Endodermal cell (in vitro differentiated cells): ENCODE data around the gene STOX2. TPM values are rescaled to one million over a fixed set of nuclear protein-coding genes. Genes with fewer than 3 reads are reported as not detected.

ENCODE experiments used
- DNase-seq: peaks from one replicate; pipeline ENCODE4 v3.0.0-alpha.2; 2017
- H3K27ac ChIP-seq: 2 replicates; pipeline ENCODE4 v1.5.1; 2013; ENCODE audit warnings: mild to moderate bottlenecking, low read depth, low read length, moderate library complexity
- H3K27me3 ChIP-seq: 2 replicates; pipeline ENCODE4 v1.6.1; 2013; ENCODE audit warnings: mild to moderate bottlenecking, low read length, moderate library complexity; ENCODE audit not compliant: insufficient read depth, control insufficient read depth, poor library complexity, severe bottlenecking
- H3K36me3 ChIP-seq: 2 replicates; pipeline ENCODE4 v1.7.0; 2013; ENCODE audit warnings: mild to moderate bottlenecking, low read length, moderate library complexity; ENCODE audit not compliant: control insufficient read depth, insufficient read depth
- H3K4me1 ChIP-seq: one replicate; pipeline ENCODE4 v1.7.0; 2013; ENCODE audit warnings: low read length; ENCODE audit not compliant: control insufficient read depth, insufficient read depth
- H3K4me3 ChIP-seq: 2 replicates; pipeline ENCODE4 v1.5.1; 2013; ENCODE audit warnings: mild to moderate bottlenecking, low read length, moderate library complexity
- H3K9ac ChIP-seq: 2 replicates; pipeline ENCODE4 v1.6.1; 2013; ENCODE audit warnings: mild to moderate bottlenecking, low read length, moderate library complexity; ENCODE audit not compliant: poor library complexity, severe bottlenecking; ENCODE audit errors: extremely low read depth
- H3K9me3 ChIP-seq: 2 replicates; pipeline ENCODE4 v1.6.1; 2013; ENCODE audit warnings: mild to moderate bottlenecking, low read length, moderate library complexity; ENCODE audit not compliant: control insufficient read depth
- H3K27ac Mint-ChIP-seq: 2 replicates; pipeline ENCODE4 v1.8.0; 2020; ENCODE audit warnings: mixed read lengths
- H3K27me3 Mint-ChIP-seq: 2 replicates; pipeline ENCODE4 v1.8.0; 2021; ENCODE audit warnings: mild to moderate bottlenecking, mixed read lengths; ENCODE audit not compliant: insufficient read depth
- H3K36me3 Mint-ChIP-seq: 2 replicates; pipeline ENCODE4 v1.8.0; 2020; ENCODE audit warnings: low read depth, mixed read lengths
- H3K4me1 Mint-ChIP-seq: 2 replicates; pipeline ENCODE4 v1.8.0; 2020; ENCODE audit warnings: mixed read lengths
- H3K4me3 Mint-ChIP-seq: 2 replicates; pipeline ENCODE4 v1.8.0; 2020; ENCODE audit warnings: mild to moderate bottlenecking, moderate library complexity, mixed read lengths
- H3K9me3 Mint-ChIP-seq: 2 replicates; pipeline ENCODE4 v1.8.0; 2020; ENCODE audit warnings: mild to moderate bottlenecking, mixed read lengths
- WGBS, 2 experiments: methylation state at CpG; one replicate each; pipeline versions ENCODE4 v1.1.5 to v1.1.7; 2013; ENCODE audit warnings: missing lambda C conversion rate in 2 of 2, mixed read lengths in 1 of 2; ENCODE audit not compliant: insufficient coverage in 1 of 2, insufficient read length in 1 of 2; 5-methylcytosine and 5-hydroxymethylcytosine counted together
- total RNA-seq, 2 donors: library from RNA; stranded (reverse); fragmentation: NEBNext Ultra II Directional in 1 of 2; extraction: Animal tissue kit (Norgen Biotek cat#: 25700) in 1 of 2; gene quantifications; 2 replicates in 1 of 2; 3 replicates in 1 of 2; pipeline ENCODE4 v1.2.1, GENCODE V29; 2021
- TF ChIP-seq, protein P1 (sequence below): fragments of 200-600 bp; sonication (generic); conservative IDR thresholded peaks from 2 replicates; pipeline ENCODE4 v1.5.0; 2021; ENCODE audit warnings: antibody characterized with exemption, mild to moderate bottlenecking

STOX2 gene
- total RNA-seq, 2 donors from 2014 or later = 8.5 to 13.1 TPM

GRCh38 chr4:184019667-184020623 lies 114.8 kb downstream of the STOX2 start:
- Mint-ChIP-seq H3K9me3 (no peaks in the 10 kb centered on the region), H3K4me3 (no peak overlapping the region), H3K36me3 (peaks cover 3% of the 10 kb centered on the region), H3K27me3 (no peaks in the 10 kb centered on the region), H3K27ac (no peak overlapping the region), H3K4me1 (peaks cover 17% of the 10 kb centered on the region)
- no peak for DNase-seq
- Histone ChIP-seq H3K27ac (no peak overlapping the region), H3K36me3 (no peaks in the 10 kb centered on the region), H3K4me1 (no peaks in the 10 kb centered on the region), H3K4me3 (no peak overlapping the region), H3K27me3 (no peaks in the 10 kb centered on the region), H3K9me3 (no peaks in the 10 kb centered on the region), H3K9ac (no peak overlapping the region)
- TF ChIP-seq, protein P1, sequence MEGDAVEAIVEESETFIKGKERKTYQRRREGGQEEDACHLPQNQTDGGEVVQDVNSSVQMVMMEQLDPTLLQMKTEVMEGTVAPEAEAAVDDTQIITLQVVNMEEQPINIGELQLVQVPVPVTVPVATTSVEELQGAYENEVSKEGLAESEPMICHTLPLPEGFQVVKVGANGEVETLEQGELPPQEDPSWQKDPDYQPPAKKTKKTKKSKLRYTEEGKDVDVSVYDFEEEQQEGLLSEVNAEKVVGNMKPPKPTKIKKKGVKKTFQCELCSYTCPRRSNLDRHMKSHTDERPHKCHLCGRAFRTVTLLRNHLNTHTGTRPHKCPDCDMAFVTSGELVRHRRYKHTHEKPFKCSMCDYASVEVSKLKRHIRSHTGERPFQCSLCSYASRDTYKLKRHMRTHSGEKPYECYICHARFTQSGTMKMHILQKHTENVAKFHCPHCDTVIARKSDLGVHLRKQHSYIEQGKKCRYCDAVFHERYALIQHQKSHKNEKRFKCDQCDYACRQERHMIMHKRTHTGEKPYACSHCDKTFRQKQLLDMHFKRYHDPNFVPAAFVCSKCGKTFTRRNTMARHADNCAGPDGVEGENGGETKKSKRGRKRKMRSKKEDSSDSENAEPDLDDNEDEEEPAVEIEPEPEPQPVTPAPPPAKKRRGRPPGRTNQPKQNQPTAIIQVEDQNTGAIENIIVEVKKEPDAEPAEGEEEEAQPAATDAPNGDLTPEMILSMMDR = no peak
- 95 to 98% methylated on average over 20 to 25 of the region's 26 CpGs for WGBS, 2 experiments

DNA sequence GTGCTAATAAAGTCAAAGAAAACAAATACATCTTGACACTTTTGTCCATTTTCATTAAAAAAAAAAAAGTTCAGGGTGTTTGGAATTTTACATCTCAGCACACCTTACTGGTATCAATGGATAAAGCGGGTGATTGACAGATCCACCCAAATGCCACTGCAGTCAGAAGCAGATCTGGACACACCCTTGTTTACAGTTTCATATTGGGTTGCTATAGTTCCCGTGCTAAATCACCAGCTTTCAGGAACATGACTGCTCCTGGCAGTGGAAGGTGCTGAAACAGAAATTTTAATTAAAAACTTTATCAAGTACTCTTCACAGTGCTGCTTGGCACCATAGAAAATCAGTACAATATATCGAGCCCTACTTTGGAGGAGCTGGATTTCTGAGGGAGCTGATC lies 116.3 kb downstream of the STOX2 start:
- 80 to 96% methylated on average over 2 to 3 of the region's 3 CpGs for WGBS, 2 experiments
- H3K27me3 Mint-ChIP-seq = no peaks in the 10 kb centered on the region
- peaks cover 18% of the 10 kb centered on the region for H3K4me1 Mint-ChIP-seq
- Histone ChIP-seq H3K4me1 (peaks cover 5% of the 10 kb centered on the region), H3K27me3 (no peaks in the 10 kb centered on the region), H3K9ac (no peak overlapping the region), H3K36me3 (no peaks in the 10 kb centered on the region), H3K9me3 (no peaks in the 10 kb centered on the region), H3K27ac (no peak overlapping the region), H3K4me3 (no peak overlapping the region)
- peaks cover 3% of the 10 kb centered on the region for H3K36me3 Mint-ChIP-seq
- TF ChIP-seq, protein P1 = no peak
- no peak overlapping the region for H3K4me3 Mint-ChIP-seq
- no peak overlapping the region for H3K27ac Mint-ChIP-seq
- H3K9me3 Mint-ChIP-seq = no peaks in the 10 kb centered on the region
- DNase-seq = no peak

GRCh38 chr4:184022679-184023383 lies 117.7 kb downstream of the STOX2 start:
- no peaks in the 10 kb centered on the region for H3K27me3 Mint-ChIP-seq
- H3K27me3 ChIP-seq = no peaks in the 10 kb centered on the region
- no peaks in the 10 kb centered on the region for H3K9me3 Mint-ChIP-seq
- peaks cover 5% of the 10 kb centered on the region for H3K4me1 ChIP-seq
- H3K36me3 Mint-ChIP-seq = peaks cover under 1% of the 10 kb centered on the region
- no peak for DNase-seq
- 93 to 95% methylated on average over 5 to 9 of the region's 9 CpGs for WGBS, 2 experiments
- no peak overlapping the region for H3K4me3 Mint-ChIP-seq
- no peak overlapping the region for H3K4me3 ChIP-seq
- TF ChIP-seq, protein P1 = no peak
- H3K9ac ChIP-seq = no peak overlapping the region
- peak overlapping the region; percentile 5 for H3K27ac Mint-ChIP-seq
- H3K4me1 Mint-ChIP-seq = peaks cover 16% of the 10 kb centered on the region
- H3K36me3 ChIP-seq = no peaks in the 10 kb centered on the region
- no peaks in the 10 kb centered on the region for H3K9me3 ChIP-seq
- no peak overlapping the region for H3K27ac ChIP-seq
